Glomerular endothelial cell (primary cell): ENCODE measurements around the gene PLA2G4B. TPM values are rescaled to one million over a fixed set of nuclear protein-coding genes. Genes with fewer than 3 reads are reported as not detected.
A peak's percentile ranks its signal among the peaks of the same experiment; 100 is the strongest.

ENCODE experiments used
- DNase-seq: peaks from one replicate; pipeline ENCODE4 v3.0.0-alpha.2; 2011; ENCODE audit warnings: low read depth, low spot score; ENCODE audit errors: extremely low read depth
- total RNA-seq: library from RNA; depleted of rRNA; stranded (reverse); fragments of >200 nt; gene quantifications from 2 replicates; pipeline ENCODE4 v1.2.3, GENCODE V29; 2015

PLA2G4B gene, protein sequence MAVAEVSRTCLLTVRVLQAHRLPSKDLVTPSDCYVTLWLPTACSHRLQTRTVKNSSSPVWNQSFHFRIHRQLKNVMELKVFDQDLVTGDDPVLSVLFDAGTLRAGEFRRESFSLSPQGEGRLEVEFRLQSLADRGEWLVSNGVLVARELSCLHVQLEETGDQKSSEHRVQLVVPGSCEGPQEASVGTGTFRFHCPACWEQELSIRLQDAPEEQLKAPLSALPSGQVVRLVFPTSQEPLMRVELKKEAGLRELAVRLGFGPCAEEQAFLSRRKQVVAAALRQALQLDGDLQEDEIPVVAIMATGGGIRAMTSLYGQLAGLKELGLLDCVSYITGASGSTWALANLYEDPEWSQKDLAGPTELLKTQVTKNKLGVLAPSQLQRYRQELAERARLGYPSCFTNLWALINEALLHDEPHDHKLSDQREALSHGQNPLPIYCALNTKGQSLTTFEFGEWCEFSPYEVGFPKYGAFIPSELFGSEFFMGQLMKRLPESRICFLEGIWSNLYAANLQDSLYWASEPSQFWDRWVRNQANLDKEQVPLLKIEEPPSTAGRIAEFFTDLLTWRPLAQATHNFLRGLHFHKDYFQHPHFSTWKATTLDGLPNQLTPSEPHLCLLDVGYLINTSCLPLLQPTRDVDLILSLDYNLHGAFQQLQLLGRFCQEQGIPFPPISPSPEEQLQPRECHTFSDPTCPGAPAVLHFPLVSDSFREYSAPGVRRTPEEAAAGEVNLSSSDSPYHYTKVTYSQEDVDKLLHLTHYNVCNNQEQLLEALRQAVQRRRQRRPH
- 0.48 and 0.58 TPM in 2 replicates for total RNA-seq

DNA sequence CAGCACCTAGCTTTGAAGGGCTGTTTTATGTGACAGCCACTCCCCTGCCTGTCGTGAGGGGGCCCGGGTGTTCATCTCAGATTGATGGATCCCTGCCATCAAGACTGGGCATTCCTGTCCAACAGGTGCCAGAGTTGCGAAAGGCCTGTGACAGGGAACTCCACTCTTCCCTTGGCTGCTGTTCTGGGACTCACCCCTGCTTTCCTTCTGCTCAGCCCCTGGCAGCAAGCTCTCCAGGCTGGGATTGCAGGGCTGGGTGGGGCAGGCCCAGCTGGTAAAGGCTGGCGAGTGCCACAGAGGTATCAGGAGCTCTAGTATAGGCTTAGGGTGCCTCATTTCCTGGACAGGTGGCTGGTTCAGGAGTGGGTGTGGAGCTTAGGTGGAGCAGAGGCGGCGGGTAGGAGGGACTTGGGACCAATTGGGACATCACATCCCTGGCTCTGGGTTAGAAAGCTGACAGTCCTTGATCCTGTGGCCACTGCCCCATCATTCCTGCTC lies at the start of gene PLA2G4B:
TSS of gene PLA2G4B (plus strand) at position 448 of the 498 bp plus-strand sequence. CDS start 67 bp downstream, outside the sequence.
- DNase-seq = no peak

DNA sequence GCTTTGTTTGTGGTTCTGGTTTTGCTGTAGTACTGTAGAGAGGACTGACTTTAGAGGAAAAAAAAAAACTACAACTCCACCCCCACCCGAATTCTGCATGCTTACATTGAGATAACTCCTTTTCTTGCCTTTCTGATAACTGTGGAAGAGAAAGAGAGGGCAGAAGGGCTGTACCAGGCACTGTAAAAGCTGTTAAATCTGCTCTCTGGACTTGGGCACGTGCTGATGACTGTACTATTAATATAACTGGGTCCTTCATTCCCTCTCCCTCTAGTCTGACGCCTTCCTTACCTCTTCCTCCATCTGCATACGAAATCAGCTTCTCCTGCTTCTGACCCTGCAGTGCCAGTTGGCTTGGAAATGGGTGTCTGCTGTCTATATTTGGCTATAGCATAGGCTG lies 49.4 kb upstream of the PLA2G4B start:
- DNase-seq = no peak

DNA sequence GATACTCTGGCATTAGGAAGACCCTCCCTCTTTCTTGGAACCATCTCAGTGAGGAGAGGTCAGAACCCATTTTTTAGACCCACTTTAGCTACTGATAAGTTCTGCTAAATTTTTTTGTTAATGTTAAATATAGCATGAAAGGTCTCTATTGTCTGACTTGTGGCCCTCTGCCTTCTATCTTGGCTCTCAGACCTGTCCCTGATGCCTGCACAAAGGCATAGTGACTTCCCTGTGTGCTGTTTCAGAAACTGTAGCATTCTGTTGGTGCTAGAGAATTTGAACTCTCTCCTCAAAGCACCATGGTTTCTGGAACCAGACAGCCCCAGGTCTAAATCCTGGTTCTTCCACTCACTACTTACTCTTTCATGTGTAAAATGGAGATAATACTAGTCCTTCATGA lies 49.0 kb upstream of the PLA2G4B start:
- no peak for DNase-seq

DNA sequence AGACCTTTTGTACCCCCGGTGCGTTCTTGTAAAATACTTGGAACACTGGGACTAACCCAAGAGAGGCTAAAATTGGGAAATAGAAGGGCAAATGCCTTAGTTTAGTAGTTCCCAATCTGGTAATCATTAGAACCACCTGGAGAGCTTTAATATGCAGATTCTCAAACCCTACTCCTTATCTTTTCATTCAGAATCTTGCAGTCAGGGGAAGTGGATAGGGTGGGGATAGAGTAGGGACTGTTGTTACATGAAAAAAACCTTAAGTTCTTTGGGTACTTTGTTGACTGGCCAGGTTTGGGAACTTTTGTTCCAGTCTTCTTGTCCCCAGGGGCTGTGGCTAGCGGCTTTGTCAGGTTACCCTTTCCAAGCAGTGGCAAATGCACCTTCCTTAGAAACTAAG lies 48.5 kb upstream of the PLA2G4B start:
- no peak for DNase-seq

DNA sequence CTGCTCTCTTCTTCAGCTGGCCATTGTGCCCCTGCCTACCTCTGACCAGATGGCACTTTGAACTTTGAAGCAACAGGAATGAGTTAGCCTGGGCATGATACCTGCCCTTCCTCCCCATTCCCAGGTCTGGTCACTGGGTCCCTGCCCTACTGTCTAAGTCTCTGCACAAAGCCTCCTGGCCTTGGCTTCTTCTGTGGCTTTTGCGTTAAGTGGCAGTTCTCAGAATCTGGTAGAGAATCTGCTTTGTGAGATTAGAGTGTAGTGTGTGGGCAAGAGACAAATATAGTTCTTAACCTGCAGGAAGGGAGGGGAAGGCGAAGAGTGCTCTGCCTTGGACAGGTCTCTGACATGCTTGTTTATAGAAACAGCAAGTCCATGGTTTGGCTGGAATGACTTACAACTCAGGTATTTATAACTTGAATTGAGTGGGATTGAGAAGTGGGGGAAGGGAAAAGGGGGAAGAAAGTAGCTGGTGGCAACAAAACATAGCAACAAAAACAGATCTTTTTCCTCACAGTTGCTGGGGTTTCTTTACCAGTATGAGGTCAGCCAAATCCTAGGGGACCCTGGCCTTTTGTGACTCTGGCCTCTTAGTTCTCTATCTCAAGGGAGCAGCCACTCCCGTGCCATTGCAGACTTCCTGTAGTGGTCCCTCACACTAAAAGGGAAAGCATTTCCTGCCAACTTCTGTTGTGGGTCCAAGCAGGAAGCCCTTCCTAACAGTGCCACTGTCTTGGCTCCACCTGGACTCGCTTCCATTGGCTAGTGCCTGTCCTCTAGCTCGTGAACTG lies 47.7 kb upstream of the PLA2G4B start:
- DNase-seq = peak; percentile 83

DNA sequence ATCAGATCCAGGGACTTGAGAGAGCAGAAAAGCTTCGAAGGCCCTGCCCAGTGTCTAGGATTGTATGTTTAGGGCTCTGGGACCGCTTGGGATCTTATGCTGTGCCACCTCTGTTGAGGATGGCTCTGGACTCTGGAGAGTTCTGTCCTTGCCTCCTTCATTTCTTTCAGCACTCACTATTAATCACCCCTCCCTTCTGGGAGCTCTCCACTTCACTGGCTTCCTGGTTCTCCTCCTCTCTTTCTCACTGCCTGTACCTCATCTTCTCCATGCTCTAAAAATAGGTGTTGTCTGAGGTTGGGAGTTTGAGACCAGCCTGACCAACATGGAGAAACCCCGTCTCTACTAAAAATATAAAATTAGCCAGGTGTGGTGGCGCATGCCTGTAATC lies 47.1 kb upstream of the PLA2G4B start:
- DNase-seq = no peak

DNA sequence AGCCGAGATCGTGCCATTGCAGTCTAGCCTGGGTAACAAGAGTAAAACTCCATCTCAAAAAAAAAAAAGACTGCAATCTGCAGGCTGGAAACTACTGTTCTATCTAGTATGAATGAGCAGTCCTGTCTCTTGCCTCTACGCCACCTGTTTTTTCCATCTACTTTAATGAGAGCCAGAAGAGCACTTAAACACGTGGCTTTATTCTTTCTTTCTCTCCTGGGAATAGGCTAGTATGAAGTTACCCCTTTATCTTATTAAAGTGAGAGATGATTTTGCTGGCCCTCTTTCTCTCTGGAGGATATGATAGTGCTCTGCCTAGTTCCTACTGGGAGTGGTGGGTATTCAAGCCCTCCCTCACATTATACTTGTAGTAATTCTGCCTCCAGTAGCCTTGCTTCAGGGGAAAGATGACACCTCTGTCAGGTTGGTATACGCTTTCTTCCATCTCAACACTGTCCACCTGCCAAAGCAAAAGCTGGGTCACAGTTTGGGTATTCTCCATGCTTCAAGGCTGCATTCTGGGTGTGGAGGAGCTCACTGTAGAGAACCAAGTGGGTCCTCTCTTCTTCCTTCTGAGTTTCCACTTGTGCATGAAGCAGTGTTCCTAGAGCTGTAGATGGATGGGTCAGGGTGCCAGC lies 46.5 kb upstream of the PLA2G4B start:
- no peak for DNase-seq

DNA sequence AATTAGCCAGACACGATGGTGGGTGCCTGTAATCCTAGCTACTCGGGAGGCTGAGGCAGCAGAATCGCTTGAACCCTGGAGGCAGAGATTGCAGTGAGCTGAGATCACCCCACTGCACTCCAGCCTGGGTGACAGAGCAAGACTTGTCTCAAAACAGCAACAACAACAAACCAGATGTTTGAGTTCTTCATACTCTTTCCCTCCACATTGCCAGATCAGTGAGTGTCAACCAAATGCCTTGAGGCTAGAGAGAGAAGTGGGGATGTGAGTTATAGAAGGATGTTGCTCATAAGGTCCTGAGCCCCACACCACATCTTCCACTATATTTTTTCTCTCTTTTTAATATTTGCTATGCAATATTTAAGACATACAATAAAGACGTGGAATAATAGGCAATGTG lies 44.6 kb upstream of the PLA2G4B start:
- DNase-seq = no peak

DNA sequence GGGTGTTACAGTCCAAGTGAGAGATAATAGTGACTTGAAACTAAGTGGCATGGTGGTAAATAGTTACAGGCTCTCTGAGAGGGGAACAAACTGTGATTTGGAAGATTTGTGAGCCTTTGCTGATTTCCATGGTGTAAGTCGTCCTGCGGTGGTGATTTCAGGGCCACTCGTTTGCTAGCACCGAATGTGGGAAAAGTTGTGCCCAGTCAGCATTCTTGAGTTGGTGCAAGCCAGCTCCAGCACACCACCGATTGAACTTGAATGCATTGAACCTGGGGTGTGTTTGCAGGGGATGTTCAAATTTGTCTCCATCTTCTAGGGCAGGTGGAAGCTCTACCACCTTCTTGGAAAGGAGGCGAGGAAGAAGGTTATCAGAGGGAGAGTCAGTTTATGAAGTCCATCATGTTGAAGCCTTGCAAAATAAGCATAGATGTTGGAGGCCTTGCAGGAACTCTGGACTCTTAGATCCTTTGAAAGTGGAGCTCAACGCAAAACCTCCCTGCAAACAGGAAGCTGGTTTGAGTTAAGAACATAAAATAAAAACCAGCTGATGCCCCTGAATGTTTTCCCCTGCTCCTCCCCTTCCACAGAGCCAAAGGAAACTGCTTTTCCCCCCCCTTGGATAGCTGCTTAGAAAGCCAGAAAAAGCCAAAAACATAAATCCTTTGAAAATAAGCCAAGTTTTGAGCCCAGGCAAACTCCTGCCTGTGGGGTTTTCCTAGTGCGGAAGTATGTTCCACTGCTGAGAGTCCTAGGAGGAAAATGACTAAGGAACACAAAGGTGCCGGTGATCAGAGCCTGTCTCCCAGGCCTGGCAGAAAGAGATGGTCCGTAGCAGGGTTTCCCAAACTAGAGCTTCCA lies 42.4 kb upstream of the PLA2G4B start:
- DNase-seq = no peak

DNA sequence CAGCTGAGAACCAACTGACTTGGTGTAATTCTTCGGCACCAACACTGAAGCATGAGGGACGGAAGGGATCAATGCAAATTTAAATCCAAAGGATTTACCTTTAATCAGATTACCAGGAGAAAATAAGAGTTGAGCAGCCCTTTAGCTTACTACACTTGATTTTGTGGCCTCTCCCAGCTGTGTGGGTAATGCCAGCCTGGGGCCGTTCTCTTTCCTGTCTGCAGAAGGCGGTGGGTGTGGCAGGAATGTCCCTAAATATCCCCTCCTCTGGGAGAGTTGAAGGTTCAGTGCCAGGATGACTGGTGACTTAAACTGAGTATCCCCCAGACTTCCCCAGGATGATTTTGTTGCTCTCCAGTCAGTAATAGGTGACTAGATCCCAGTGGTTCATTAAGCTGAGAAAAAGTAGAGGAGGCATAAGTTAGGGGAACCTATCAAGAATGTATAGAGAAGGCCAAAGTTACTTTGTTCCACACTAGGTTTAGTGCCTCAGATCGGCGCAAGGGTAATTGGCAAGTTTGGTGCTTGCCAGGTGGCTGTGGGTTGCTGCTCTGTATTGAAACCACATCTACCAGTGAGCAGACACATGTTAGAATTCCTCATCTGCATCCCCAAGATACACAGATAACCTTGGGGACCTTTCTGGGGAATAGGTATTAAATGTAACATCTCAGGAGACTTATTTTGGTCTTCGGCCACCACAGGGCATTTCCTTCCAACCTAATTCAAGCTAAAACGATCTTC lies 41.3 kb upstream of the PLA2G4B start:
- DNase-seq = no peak

DNA sequence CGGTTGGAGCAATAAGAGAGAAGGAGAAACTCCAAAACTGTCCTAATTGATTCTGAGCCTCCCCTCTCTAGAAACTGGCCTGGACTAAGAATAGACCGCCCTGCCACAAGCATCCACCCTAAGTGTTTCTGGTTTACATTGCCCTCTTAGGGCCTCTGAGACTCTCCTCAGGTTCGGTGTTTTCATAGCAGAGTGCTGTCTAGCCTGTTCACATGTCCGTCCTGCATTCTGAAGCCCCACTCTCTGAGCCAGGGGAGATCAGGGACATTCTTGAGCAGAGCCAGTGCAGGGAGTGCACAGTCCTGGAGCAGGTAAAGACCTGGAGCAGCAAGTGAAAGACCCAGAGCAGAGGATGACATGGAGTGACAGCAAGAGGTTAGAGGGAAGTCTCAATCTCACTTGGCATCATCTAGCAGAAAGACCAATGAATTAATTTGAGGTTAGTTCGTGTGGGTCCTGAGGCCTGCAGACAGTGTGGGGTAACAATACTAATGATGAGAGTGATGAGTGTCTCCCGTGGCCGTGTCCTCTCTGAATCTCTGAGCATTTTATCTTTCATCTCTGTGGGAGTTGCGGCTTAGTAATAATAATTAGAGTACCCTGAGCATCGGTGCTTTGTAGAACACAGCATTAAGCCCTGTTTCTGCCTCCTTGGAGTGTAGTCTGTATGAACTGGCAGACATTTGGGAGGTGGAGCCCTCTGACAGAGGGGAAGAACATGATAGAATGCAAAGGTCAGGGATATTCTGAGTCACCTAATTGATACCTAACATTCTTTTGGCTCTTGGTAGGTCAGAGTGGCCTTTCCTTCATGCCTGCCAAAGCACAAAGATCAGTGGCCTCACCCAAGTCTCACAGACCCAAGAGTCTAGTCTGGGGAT lies 39.8 kb upstream of the PLA2G4B start:
- DNase-seq = no peak

DNA sequence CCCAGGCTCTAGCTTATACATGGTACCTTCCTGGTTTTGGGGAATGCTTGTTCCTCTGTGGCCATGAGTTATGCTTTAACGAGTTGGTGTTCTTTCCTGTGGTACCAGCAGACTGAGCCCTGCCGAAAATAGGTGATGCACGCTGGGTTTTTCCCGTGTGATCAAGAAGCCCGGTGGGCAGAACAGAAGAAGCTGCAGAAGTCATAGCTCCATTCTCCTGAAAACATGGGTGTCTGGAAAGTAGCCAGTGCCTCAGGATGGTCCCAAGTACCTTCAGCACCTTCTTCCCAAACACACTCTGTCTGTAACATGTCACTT lies 39.2 kb upstream of the PLA2G4B start:
- no peak for DNase-seq

DNA sequence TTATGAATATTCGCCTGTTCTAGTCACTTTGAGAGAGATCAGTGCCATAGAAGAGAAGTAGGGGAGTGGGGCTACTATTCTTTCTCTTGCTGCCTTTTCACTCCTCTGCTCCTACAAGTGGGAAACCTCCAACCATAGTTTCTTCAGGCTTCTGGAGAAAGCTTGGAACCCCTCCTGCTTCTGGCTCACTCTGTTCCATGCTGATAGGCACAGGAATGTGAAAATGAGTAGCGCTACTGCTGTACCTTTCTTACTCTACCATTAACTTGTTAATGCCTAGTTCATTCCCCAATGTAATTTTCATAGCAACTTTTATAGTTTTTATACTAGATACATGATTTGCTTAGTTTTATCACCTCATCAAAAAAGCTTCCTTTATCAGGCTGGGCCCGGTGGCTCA lies 37.5 kb upstream of the PLA2G4B start:
- no peak for DNase-seq

DNA sequence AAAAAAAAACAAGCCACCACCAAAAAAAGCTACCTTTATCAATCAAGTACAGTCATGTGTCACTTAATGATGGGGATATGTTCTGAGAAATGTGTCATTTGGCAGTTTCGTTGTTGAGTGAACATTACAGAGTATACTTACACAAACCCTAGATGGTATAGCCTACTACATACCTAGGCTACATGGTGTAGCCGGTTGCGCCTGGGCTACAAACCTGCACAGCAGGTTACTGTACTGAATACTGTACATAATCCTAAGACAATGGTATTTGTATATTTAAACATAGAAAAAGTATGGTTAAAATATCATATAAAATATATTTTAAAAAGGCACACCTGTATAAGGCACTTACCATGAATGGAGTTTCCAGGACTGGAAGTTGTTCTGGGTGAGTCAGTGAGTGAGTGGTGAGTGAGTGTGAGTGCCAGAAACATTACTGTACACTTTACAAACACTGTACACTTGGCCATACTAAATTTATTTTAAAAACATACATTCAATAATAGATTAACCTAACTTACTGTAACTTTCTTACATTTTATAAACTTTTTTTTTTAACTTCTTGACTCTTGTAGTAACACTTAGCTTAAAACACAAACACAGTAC lies 36.7 kb upstream of the PLA2G4B start:
- DNase-seq = no peak

DNA sequence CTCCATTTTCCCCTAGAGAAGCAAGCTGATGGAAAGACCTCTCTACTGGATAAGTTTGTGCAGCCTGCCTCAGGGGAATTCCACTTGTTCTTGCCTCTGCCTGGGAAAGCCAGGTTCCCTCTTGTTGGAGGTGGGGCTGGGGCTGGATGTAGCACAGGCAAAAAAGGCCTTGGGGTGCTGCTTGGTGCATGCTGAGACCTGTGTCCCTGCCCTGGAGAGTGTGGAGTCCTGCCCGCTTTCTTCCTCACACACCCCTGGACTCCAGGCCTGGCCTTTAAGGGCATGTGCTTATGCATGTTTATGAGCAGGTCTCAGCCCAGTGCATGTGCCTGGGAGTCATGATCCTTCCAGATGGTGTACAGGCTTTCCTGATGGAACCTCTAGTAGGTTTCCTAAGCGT lies 34.3 kb upstream of the PLA2G4B start:
- DNase-seq = no peak

DNA sequence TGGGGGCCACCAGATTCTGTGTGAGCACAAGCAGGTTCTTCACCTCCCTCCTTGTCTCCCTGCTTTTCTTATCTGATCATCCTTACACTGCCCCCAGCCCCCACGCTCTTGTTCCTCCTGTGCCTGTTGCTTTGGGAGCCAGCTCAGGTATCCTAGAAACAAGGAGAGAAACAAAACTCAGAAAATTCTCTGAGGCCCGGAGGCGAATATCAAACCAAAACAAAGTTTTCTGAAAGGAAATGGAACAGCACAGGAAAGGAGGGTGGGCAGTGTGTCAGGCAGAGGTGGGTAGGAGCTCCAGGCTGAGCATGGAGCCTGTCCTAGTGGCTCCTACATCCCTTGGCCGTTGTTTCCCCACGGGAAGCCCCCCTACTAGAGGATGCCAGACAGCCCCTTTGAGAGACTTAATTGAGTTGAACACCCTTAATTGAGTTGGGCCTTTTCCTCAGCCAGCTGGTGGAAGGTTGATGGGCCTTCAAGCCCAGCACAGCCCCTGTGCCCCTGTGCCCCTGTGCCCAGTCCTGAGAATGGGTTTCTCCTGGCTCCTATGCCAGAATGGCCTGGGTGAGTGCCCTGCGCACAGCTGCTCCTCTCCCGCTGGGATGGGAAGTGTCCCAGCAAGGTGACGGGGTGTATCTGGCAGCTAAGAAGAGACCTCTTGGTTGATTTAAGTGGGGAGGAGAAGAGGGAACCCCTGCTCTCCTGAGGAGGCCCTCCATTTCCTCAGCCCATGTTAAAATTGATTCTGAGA lies 33.6 kb upstream of the PLA2G4B start:
- DNase-seq = no peak

DNA sequence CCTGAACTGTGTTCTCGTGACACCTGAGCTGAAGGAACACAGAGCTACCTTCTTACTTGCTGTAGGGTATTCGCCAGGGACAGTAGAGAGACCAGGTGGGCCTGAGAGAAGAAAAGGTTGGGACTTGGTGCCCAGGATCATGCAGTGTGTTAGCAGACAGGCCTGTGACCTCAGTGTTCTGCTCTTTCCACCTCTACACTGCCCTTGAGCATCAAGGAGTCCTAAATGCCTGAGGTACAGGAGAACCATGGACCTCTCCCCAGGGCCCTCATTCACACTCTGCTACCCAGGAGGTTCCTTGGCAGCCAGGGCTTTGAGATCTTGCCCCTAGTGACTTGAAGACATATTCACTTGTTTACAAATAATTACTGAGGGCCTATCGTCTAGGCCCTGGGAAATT lies 32.9 kb upstream of the PLA2G4B start:
- no peak for DNase-seq
